ENCODE measurements around the gene TBL1XR1.

The TBL1XR1 gene

GRCh38 chr3:177221744-177222143 lies 24.5 kb upstream of the TBL1XR1 start:
- no peak overlapping the region for H3K4me3 ChIP-seq (ENCODE audit: low read depth, low read length)
- TF ChIP-seq CTCF (IDR thresholded peaks at IDR 0.05; ENCODE audit: low read depth, low read length, missing control alignments), result no peak
- in situ Hi-C loops (cut with HindIII; ENCODE audit: low sequenced_read_pairs), result loop anchor here (25.0 kb wide), 1 partner anchor 116 kb away; no protein-coding TSS in a partner anchor
- no peak for DNase-seq (ENCODE audit: low read depth)

DNA sequence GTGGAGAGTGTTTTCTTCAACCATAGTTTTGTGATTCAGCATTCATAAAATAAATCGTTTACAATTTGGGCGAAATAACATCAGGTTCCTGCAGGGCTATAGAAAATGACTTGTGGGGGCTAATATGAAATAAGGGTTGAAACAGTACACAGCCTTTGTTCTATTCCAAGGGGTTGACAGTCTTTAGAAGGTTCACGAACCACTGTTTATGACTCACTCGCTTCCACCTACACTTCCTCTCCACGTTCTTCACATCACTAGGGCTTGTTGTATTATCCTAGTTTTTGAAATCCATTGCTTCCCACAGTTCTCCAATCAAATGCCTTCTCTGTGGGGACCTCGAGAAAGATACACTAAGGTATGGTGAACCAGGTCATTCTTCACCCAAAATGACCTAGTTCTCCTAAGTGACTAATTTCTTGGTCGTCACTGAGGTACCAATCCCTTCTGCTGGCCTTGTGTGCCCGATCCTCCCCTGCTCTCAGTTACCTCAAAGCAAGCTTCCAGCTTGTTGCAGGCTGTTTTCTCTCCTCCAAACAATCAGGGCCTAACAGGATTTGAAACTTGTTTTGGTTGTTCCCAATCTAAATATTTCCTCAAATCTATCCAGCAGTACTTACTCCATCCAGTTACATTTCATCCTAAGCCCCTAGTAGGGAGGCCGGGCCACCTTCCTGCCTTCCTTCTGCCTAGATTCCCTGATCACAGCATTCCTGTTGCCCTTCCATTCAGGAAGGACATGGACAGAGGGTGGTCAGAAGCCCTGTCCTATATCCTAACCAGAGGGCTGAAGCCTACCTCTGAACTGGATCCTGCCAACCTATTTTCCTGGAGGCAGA lies 23.1 kb upstream of the TBL1XR1 start:
- DNase-seq (ENCODE audit: low read depth), result no peak
- TF ChIP-seq CTCF (IDR thresholded peaks at IDR 0.05; ENCODE audit: low read depth, low read length, missing control alignments), result no peak
- H3K4me3 ChIP-seq (ENCODE audit: low read depth, low read length), result no peak overlapping the region
- in situ Hi-C loops (cut with HindIII; ENCODE audit: low sequenced_read_pairs), result loop anchor here (25.0 kb wide), 1 partner anchor 117 kb away; no protein-coding TSS in a partner anchor

- no peak overlapping the region for H3K4me3 ChIP-seq (ENCODE audit: low read depth, low read length)
- DNase-seq (ENCODE audit: low read depth), result no peak
- in situ Hi-C loops (cut with HindIII; ENCODE audit: low sequenced_read_pairs), result loop anchor here (25.0 kb wide), 1 partner anchor 123 kb away; no protein-coding TSS in a partner anchor
- no peak for TF ChIP-seq CTCF (IDR thresholded peaks at IDR 0.05; ENCODE audit: low read depth, low read length, missing control alignments)
Measured at GRCh38 chr3:177213801-177214535, 16.7 kb upstream of the TBL1XR1 start.

DNA sequence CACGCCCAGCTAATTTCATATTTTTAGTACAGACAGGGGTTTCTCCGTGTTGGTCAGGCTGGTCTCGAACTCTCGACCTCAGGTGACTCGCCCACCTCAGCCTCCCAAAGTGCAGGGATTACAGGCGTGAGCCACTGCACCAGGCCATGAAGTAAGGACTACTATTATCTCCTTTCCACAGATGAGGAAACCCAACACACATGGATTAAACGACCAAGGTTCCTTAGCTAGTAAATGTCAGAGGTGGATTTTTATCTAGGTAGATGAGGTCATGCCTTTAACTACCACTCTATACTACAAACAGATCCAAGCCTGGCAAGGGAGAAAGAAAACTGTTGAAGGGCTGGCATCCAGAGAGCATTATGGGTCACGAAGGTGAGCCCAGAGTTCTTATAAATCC lies 15.5 kb upstream of the TBL1XR1 start:
- DNase-seq (ENCODE audit: low read depth), result no peak
- in situ Hi-C loops (cut with HindIII; ENCODE audit: low sequenced_read_pairs), result loop anchor here (25.0 kb wide), 1 partner anchor 125 kb away; no protein-coding TSS in a partner anchor
- no peak overlapping the region for H3K4me3 ChIP-seq (ENCODE audit: low read depth, low read length)
- no peak for TF ChIP-seq CTCF (IDR thresholded peaks at IDR 0.05; ENCODE audit: low read depth, low read length, missing control alignments)

GRCh38 chr3:177212278-177212610 lies 15.0 kb upstream of the TBL1XR1 start:
- no peak for TF ChIP-seq CTCF (IDR thresholded peaks at IDR 0.05; ENCODE audit: low read depth, low read length, missing control alignments)

DNA sequence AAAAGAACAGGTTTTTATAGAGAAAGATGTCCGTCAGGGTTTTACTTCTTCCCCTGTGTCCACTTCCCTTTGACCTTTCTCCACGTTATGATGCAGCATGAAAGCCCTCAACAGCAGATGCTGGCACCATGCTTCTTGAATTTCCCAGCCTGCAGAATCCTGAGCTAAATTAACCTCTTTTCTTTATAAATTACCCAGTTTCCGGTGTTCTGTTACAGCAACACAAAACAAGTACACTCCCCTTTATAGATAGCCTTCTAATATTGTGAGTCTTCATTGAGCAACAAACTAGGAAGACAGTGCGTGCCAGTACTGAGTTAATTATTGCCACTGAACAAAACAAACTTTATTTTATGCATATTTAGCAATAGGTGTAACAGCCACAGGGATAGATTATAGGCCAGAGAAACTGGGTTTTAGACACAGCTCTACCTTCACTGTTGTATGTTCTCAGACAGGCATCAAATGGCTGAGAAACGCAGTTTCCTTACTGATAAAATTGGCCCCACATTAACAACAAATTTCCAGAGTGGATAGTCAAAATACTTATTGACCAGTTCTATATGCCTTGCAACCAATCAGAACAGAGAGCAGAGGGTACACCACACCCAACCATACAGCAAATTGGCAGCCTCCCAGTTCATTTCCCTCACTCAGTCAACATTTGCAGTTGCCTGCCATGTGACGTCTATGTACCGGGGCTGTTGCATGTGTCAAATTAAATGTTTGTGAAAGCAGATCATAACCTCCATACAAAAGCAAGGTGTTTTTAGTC lies 14.4 kb upstream of the TBL1XR1 start:
- DNase-seq (ENCODE audit: low read depth), result no peak
- no peak overlapping the region for H3K4me3 ChIP-seq (ENCODE audit: low read depth, low read length)
- TF ChIP-seq CTCF (IDR thresholded peaks at IDR 0.05; ENCODE audit: low read depth, low read length, missing control alignments), result no peak
- in situ Hi-C loops (cut with HindIII; ENCODE audit: low sequenced_read_pairs), result loop anchor here (25.0 kb wide), 1 partner anchor 126 kb away; no protein-coding TSS in a partner anchor

More at GRCh38 chr3:177212278-177212610, 15.0 kb upstream of the TBL1XR1 start:
- no peak overlapping the region for H3K4me3 ChIP-seq (ENCODE audit: low read depth, low read length)
- DNase-seq (ENCODE audit: low read depth), result no peak
- in situ Hi-C loops (cut with HindIII; ENCODE audit: low sequenced_read_pairs), result loop anchor here (25.0 kb wide), 1 partner anchor 125 kb away; no protein-coding TSS in a partner anchor
